ENCODE measurements around the gene SEMA3F. TPM values are rescaled to one million over a fixed set of nuclear protein-coding genes. Genes with fewer than 3 reads are reported as not detected.
"Not testable (repeated sequence)": the region's sequence is repeated elsewhere in the genome, so short reads cannot be mapped to it uniquely, and the experiment has no call there.

Gene SEMA3F
- polyA plus RNA-seq, 3 donors = 5.5 to 35.5 (median 23.8) TPM

DNA sequence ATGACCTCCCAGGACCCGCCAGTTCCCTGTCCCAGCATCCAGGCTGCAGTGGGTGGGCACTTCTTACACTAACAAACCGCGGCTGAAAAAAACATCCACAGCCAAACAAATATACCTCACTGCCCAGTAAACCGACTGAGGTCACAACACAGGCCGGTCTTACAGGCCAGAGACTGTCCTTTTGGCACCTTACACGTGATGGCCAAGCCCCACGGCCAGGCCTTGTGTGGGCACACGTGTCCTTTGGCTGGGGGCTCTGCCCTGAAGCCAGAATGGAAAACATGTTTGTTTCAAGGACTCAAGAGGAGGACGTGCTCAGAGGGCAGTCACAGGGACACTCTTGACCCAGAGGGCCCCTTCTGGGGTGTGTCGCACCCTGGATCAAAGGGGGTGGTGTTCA is 59.7 kb downstream of the SEMA3F start:
- H3K27ac ChIP-seq (ENCODE audit: low read depth, low read length) = no peak overlapping the region
- WGBS, 3 donors = 71 to 87% (median 82%) methylated on average over 10 of the region's 10 CpGs

GRCh38 chr3:50215529-50215928 is 60.4 kb downstream of the SEMA3F start:
- H3K27ac ChIP-seq (ENCODE audit: low read depth, low read length) = no peak overlapping the region
- 72 to 85% (median 79%) methylated on average over 7 to 9 of the region's 9 CpGs for whole genome bisulfite sequencing, 3 donors

DNA sequence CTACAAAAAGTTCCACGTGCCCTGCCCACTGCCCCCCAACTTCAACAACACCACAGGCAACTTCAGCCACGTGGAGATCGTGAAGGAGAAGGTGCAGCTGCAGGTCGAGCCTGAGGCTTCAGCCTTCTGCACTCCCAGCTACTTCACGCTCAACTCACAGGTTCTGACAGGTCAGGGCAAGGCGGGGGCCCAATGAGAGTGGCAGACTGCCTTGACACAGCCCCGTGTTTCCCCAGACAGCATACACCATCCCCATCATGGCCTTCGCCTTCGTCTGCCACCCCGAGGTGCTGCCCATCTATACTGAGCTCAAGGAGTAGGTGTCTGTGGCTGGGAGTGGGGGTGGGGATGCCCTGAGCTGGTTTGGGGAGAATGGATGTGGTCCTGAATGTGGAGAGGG is 62.6 kb downstream of the SEMA3F start:
- WGBS, 3 donors = 78 to 84% (median 79%) methylated on average over 10 of the region's 10 CpGs
- no peak overlapping the region for H3K27ac ChIP-seq (ENCODE audit: low read depth, low read length)

GRCh38 chr3:50218448-50218847 is 63.3 kb downstream of the SEMA3F start:
- 94 to 97% (median 97%) methylated on average over 17 of the region's 17 CpGs for WGBS, 3 donors
- no peak overlapping the region for H3K27ac ChIP-seq (ENCODE audit: low read depth, low read length)

DNA sequence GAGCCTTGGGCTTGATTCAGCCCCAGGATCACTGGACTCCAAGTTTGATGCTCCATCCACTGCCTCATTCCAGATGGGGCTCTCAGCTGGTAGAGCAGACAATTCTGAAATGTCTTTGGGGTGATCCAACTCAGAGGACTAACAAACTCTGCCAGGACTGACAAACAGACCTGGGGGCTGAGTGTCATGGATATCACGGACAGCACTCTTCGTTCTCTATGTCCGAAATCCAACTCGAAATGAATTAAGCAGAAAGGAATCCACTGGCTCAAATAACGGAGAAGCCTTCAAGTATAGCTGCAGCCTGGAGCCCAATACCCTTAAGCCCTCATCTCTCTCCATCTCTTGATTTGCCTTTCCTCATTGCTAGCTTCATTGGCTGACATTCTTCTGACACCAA is 64.2 kb downstream of the SEMA3F start:
- WGBS, 3 donors = 89 to 92% (median 90%) methylated on average over 5 of the region's 5 CpGs

GRCh38 chr3:50220109-50220508 is 65.0 kb downstream of the SEMA3F start:
- H3K27ac ChIP-seq (ENCODE audit: low read depth, low read length) = no peak overlapping the region
- 58 to 66% (median 64%) methylated on average over 6 of the region's 6 CpGs for WGBS, 3 donors

More for the DNA sequence above, 64.2 kb downstream of the SEMA3F start:
- H3K27ac ChIP-seq (ENCODE audit: low read depth, low read length) = no peak overlapping the region

DNA sequence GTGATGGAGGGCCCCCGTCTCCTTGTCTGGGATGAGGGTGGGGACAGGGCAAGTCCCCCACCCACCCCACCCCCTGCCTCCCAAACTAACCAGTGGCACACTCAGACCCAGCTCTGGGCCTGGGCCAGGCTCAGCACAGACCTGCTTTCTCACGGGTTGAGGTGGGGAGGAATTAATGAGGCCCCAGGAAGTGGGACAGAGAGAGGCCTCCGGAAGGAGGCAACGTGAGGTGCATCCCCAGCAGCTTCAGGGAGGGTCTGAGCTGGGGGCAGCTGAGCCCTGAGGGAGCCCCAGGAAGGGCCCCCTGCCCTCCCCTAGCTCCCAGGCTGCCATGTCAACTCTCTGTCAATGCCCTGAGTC is 65.9 kb downstream of the SEMA3F start:
- WGBS, 3 donors = 61 to 68% (median 65%) methylated on average over 4 of the region's 4 CpGs
- no peak overlapping the region for H3K27ac ChIP-seq (ENCODE audit: low read depth, low read length)

DNA sequence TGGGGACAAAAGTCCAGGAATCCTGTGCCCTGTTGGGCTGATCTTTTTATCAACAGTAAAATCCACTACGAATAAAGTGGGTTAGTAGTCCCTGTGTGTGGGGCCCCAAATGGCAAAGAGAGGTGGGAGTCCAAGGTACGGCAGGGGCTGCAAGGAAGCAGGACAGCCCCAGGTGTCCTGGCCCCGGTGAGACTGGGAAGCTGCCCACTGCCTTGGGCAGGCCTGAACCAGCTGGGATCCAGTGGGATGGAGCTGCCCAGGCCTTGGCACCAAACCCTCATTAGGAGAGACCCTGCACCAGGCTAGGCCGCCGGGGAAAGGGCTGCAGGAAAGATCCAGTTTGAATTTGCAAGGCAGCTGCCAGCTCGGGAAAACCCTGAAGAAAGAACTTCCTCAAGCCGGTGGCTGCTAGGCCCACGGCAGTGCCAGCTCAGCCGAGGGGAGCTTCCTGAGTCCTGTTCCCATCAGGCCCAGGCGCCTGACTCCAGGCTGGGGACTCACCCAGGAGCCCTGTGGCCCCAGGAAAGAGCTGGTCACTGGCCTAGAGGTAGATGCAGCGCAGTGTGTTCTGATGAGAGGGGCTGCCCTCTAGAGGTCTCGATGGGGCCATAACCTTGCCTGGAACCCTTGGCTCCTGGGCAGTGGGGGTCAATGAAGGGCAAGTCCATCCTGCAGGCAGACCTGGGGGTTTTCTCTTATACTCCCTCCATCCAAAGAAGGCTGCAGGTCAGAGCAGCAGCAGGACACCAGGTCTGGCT is 66.5 kb downstream of the SEMA3F start:
- WGBS, 3 donors = 43 to 67% (median 62%) methylated on average over 12 of the region's 12 CpGs
- H3K27ac ChIP-seq (ENCODE audit: low read depth, low read length) = no peak overlapping the region

- no peak overlapping the region for H3K27ac ChIP-seq (ENCODE audit: low read depth, low read length)
- 60 to 92% (median 86%) methylated on average over 1 of the region's 1 CpG for whole genome bisulfite sequencing, 3 donors
Measured at GRCh38 chr3:50222169-50222528, 67.0 kb downstream of the SEMA3F start.

- WGBS, 3 donors = 76 to 78% (median 76%) methylated on average over 5 of the region's 5 CpGs
- no peak overlapping the region for H3K27ac ChIP-seq (ENCODE audit: low read depth, low read length)
Measured at GRCh38 chr3:50224639-50225038, 69.5 kb downstream of the SEMA3F start.

DNA sequence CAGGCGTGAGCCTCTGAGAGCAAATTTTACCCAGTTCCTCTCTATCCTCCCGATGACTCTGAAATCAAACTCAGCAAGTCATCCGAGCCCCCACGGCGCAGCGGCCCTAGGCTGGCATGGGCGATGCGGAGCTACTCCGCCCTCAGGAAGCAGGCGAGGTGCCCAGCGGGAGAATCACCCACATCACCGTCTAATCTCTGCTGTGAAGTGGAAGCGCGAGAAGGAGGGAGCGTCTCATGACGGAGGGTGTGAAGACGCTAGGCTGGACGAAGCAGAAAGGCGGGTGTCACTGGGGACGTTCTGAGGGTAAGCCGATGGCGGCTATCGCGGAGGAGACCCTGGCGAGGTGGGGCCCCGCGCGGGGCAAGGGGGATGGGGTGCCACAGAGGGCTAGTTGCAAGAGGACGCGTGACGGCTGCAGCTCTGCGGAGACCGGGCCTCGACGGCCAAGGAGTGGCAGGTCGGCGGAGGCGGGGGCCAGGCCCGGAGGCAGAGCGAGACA is 71.8 kb downstream of the SEMA3F start:
- 0 to 2% (median 0%) methylated on average over 31 to 40 of the region's 40 CpGs for WGBS, 3 donors
- no peak overlapping the region for H3K27ac ChIP-seq (ENCODE audit: low read depth, low read length)

- 1 to 2% (median 1%) methylated on average over 37 to 51 of the region's 51 CpGs for WGBS, 3 donors
- no peak overlapping the region for H3K27ac ChIP-seq (ENCODE audit: low read depth, low read length)
Measured at GRCh38 chr3:50227390-50228183, 72.5 kb downstream of the SEMA3F start.

DNA sequence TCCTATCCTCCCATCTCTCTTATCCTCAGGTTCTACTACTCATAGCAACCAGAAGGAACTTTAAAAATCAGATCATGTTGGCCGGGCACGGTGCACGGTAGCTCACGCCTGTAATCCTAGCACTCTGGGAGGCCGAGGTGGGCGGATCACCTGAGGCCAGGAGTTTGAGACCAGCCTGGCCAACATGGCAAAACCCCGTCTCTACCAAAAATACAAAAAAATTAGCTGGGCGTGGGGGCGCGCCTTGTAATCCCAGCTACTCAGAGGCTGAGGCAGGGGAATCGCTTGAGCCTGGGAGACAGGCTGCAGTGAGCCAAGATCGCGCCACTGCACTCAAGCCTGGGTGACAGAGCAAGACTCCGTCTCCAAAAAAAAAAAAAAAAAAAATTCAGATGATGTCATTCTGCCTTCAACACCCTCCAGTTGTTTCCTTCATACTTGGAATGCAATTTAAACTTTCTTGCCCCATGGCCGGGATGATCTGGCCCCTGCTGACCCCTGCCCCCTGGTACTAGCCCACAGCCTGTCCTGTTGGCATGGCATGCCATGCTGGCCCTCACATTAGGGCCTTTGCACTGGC is 73.2 kb downstream of the SEMA3F start:
- WGBS, 3 donors = 47 to 57% (median 48%) methylated on average over 14 to 15 of the region's 15 CpGs
- H3K27ac ChIP-seq (ENCODE audit: low read depth, low read length) = not testable (repeated sequence)

GRCh38 chr3:50229490-50229889 is 74.4 kb downstream of the SEMA3F start:
- no peak overlapping the region for H3K27ac ChIP-seq (ENCODE audit: low read depth, low read length)
- WGBS, 3 donors = 87 to 97% (median 91%) methylated on average over 3 of the region's 3 CpGs

GRCh38 chr3:50230104-50230793 is 75.1 kb downstream of the SEMA3F start:
- 70 to 80% (median 71%) methylated on average over 8 of the region's 8 CpGs for WGBS, 3 donors
- H3K27ac ChIP-seq (ENCODE audit: low read depth, low read length) = no peak overlapping the region

DNA sequence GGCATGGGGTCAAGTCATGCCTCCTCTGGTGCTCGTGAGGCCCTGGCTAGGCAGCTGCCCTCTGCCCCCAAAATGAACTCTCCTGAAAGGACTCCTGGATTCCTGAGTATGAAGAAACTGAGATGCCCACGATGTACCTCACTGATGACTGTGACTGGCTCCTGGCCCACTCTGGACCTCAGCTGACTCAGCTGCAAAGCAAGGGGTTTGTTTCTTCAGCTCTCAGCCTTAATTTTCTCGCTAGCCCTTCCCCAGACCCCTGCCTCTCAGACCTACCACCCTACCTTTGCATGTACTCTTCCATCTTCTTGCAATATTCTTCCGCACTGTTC is 75.6 kb downstream of the SEMA3F start:
- H3K27ac ChIP-seq (ENCODE audit: low read depth, low read length) = no peak overlapping the region
- 80 to 88% (median 84%) methylated on average over 4 of the region's 4 CpGs for WGBS, 3 donors

- no peak overlapping the region for H3K27ac ChIP-seq (ENCODE audit: low read depth, low read length)
- 76 to 85% (median 84%) methylated on average over 5 of the region's 5 CpGs for WGBS, 3 donors
Measured at GRCh38 chr3:50231581-50231980, 76.5 kb downstream of the SEMA3F start.

GRCh38 chr3:50232303-50232702 is 77.2 kb downstream of the SEMA3F start:
- WGBS, 3 donors = 66 to 88% (median 75%) methylated on average over 3 of the region's 3 CpGs
- H3K27ac ChIP-seq (ENCODE audit: low read depth, low read length) = no peak overlapping the region

- no peak overlapping the region for H3K27ac ChIP-seq (ENCODE audit: low read depth, low read length)
- 89 to 97% (median 92%) methylated on average over 4 of the region's 4 CpGs for WGBS, 3 donors
Measured at GRCh38 chr3:50233176-50233575, 78.1 kb downstream of the SEMA3F start.
